Parathyroid adenoma (tissue), 2 donors: ENCODE results near the gene DNAH11.
"Not testable (repeated sequence)": the region's sequence is repeated elsewhere in the genome, so short reads cannot be mapped to it uniquely, and the experiment has no call there.

Source experiments
- H2AFZ ChIP-seq: fragments of 300-600 bp; sonication (generic); one replicate; pipeline ENCODE4 v1.7.0; 2017; ENCODE audit warnings: antibody characterized with exemption, mild to moderate bottlenecking
- H3K27ac ChIP-seq: fragments of 300-600 bp; sonication (generic); one replicate; pipeline ENCODE4 v1.7.0; 2017
- H3K27me3 ChIP-seq: fragments of 300-600 bp; sonication (generic); one replicate; pipeline ENCODE4 v1.7.0; 2017; ENCODE audit warnings: low read length; ENCODE audit not compliant: control insufficient read depth, insufficient read depth
- H3K36me3 ChIP-seq: fragments of 300-600 bp; sonication (generic); one replicate; pipeline ENCODE4 v1.7.0; 2017; ENCODE audit warnings: low read length; ENCODE audit not compliant: control insufficient read depth, insufficient read depth
- H3K4me1 ChIP-seq: fragments of 300-600 bp; sonication (generic); one replicate; pipeline ENCODE4 v1.7.0; 2017; ENCODE audit warnings: control low read depth
- H3K4me2 ChIP-seq: fragments of 300-600 bp; sonication (generic); one replicate; pipeline ENCODE4 v1.7.0; 2017; ENCODE audit warnings: low read length
- H3K4me3 ChIP-seq: fragments of 300-600 bp; sonication (generic); one replicate; pipeline ENCODE4 v1.7.0; 2017; ENCODE audit warnings: low read depth, low read length
- H3K79me2 ChIP-seq: fragments of 300-600 bp; sonication (generic); one replicate; pipeline ENCODE4 v1.7.0; 2017; ENCODE audit warnings: control low read depth
- H3K9ac ChIP-seq: fragments of 300-600 bp; sonication (generic); one replicate; pipeline ENCODE4 v1.7.0; 2017; ENCODE audit warnings: mild to moderate bottlenecking
- H3K9me3 ChIP-seq: fragments of 300-600 bp; sonication (generic); one replicate; pipeline ENCODE4 v1.7.0; 2017; ENCODE audit warnings: low read length; ENCODE audit not compliant: control insufficient read depth
- TF ChIP-seq, protein P1 (sequence below): fragments of 300-600 bp; sonication (generic); IDR thresholded peaks from one replicate; pipeline ENCODE4 v1.7.0; 2017; ENCODE audit warnings: antibody characterized with exemption, mild to moderate bottlenecking
- donor health status: primary hyperparathyroidism.

DNAH11 gene

GRCh38 chr7:21867226-21867625 lies 324.4 kb downstream of the DNAH11 start:
- peaks cover 15% of the 10 kb centered on the region for H3K4me1 ChIP-seq
- no peak overlapping the region for H3K27ac ChIP-seq
- H3K79me2 ChIP-seq = no peaks in the 10 kb centered on the region
- H2AFZ ChIP-seq = no peak overlapping the region
- no peak overlapping the region for H3K4me3 ChIP-seq
- H3K4me2 ChIP-seq = no peak overlapping the region
- H3K27me3 ChIP-seq = no peaks in the 10 kb centered on the region
- H3K9me3 ChIP-seq = no peaks in the 10 kb centered on the region
- TF ChIP-seq, protein P1, sequence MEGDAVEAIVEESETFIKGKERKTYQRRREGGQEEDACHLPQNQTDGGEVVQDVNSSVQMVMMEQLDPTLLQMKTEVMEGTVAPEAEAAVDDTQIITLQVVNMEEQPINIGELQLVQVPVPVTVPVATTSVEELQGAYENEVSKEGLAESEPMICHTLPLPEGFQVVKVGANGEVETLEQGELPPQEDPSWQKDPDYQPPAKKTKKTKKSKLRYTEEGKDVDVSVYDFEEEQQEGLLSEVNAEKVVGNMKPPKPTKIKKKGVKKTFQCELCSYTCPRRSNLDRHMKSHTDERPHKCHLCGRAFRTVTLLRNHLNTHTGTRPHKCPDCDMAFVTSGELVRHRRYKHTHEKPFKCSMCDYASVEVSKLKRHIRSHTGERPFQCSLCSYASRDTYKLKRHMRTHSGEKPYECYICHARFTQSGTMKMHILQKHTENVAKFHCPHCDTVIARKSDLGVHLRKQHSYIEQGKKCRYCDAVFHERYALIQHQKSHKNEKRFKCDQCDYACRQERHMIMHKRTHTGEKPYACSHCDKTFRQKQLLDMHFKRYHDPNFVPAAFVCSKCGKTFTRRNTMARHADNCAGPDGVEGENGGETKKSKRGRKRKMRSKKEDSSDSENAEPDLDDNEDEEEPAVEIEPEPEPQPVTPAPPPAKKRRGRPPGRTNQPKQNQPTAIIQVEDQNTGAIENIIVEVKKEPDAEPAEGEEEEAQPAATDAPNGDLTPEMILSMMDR = no peak
- no peaks in the 10 kb centered on the region for H3K36me3 ChIP-seq
- H3K9ac ChIP-seq = no peak overlapping the region

DNA sequence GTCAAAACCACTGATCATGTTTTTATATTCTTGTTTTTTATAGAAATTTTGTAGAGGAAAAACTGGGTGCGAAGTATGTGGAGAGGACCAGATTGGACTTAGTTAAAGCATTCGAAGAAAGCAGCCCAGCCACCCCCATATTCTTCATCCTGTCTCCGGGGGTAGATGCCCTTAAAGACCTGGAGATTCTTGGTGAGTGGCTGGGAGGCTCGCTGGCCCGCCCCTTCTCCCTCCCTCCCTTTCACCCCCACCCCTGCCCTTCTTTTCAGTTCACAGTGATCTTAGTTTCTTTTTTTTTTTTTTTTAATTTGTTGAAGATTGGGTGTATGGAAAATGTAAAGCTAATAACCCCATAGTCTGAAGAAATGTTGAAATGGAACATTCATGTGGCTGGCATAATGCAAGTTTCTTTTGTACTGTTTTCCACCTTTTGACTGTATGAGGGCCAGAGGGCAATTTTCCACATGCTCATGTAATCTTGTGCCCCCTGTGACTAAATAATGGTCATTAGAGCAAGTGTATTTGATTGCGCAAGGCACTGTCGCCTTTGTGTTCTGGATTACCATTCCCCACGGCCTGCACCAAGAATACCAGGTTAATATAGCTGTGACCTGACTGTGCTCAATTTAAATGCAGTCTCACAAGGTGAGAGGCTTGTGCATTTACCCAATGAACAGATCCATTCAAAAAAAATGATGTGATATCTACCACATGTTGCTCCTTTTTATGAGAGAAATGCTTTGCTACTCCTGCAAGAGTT lies 325.2 kb downstream of the DNAH11 start:
- H3K36me3 ChIP-seq = no peaks in the 10 kb centered on the region
- TF ChIP-seq, protein P1 = no peak
- no peak overlapping the region for H2AFZ ChIP-seq
- H3K4me1 ChIP-seq = peaks cover 15% of the 10 kb centered on the region
- no peaks in the 10 kb centered on the region for H3K79me2 ChIP-seq
- no peak overlapping the region for H3K27ac ChIP-seq
- H3K9me3 ChIP-seq = no peaks in the 10 kb centered on the region
- H3K4me2 ChIP-seq = no peak overlapping the region
- H3K9ac ChIP-seq = no peak overlapping the region
- H3K27me3 ChIP-seq = no peaks in the 10 kb centered on the region
- no peak overlapping the region for H3K4me3 ChIP-seq

GRCh38 chr7:21868576-21868850 lies 325.7 kb downstream of the DNAH11 start:
- Histone ChIP-seq H3K79me2 (no peaks in the 10 kb centered on the region), H3K4me3 (no peak overlapping the region), H3K36me3 (no peaks in the 10 kb centered on the region), H3K27me3 (no peaks in the 10 kb centered on the region), H3K27ac (no peak overlapping the region), H3K4me1 (peaks cover 15% of the 10 kb centered on the region), H3K9ac (no peak overlapping the region), H3K9me3 (no peaks in the 10 kb centered on the region), H3K4me2 (no peak overlapping the region), H2AFZ (no peak overlapping the region)
- TF ChIP-seq, protein P1 = no peak

- Histone ChIP-seq H3K27me3 (no peaks in the 10 kb centered on the region), H3K27ac (no peak overlapping the region), H3K4me2 (no peak overlapping the region), H3K9ac (no peak overlapping the region), H3K9me3 (no peaks in the 10 kb centered on the region), H3K79me2 (no peaks in the 10 kb centered on the region), H3K36me3 (no peaks in the 10 kb centered on the region), H3K4me1 (peaks cover 15% of the 10 kb centered on the region), H3K4me3 (no peak overlapping the region), H2AFZ (no peak overlapping the region)
- TF ChIP-seq, protein P1 = no peak
These were observed 327.1 kb downstream of the DNAH11 start for GRCh38 chr7:21869785-21870402.

DNA sequence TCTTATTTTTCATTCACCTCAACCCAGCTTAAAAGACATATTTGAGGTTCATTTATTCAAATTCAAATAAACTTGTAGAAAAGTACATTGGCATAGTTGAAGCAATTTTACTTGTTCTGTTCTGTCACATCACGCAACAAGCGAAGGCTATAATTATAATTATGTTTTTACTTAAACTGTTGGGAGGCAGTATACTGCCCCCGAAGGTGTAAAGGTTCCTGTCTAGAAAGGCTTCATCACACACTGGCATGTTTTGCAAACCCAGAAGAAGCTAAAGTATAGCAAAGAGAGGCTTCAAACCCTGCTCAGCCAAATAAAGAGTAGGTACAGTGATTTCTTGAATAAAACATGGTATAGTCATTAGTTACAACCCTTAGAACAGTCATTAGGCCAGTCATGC lies 340.2 kb downstream of the DNAH11 start:
- H3K27ac ChIP-seq = no peak overlapping the region
- H3K4me3 ChIP-seq = no peak overlapping the region
- TF ChIP-seq, protein P1 = no peak
- no peaks in the 10 kb centered on the region for H3K79me2 ChIP-seq
- H3K27me3 ChIP-seq = no peaks in the 10 kb centered on the region
- H2AFZ ChIP-seq = no peak overlapping the region
- H3K9ac ChIP-seq = no peak overlapping the region
- H3K4me2 ChIP-seq = no peak overlapping the region
- no peaks in the 10 kb centered on the region for H3K9me3 ChIP-seq
- no peaks in the 10 kb centered on the region for H3K4me1 ChIP-seq
- H3K36me3 ChIP-seq = no peaks in the 10 kb centered on the region

GRCh38 chr7:21883501-21883900 lies 340.7 kb downstream of the DNAH11 start:
- not testable (repeated sequence) for H3K79me2 ChIP-seq, H3K4me3 ChIP-seq, H3K9me3 ChIP-seq, H3K4me2 ChIP-seq, H3K27me3 ChIP-seq, H3K9ac ChIP-seq, H3K36me3 ChIP-seq, H2AFZ ChIP-seq, H3K4me1 ChIP-seq, H3K27ac ChIP-seq
